PC-3 (cell line): ENCODE results near the gene SVBP. TPM values are rescaled to one million over a fixed set of nuclear protein-coding genes. Genes with fewer than 3 reads are reported as not detected.

Source experiments
- ATAC-seq: fragments of 200-7000 bp; cut with Tn5 transposase; 2 replicates; pipeline ENCODE4 v1.9.1; 2020; ENCODE audit warnings: mild to moderate bottlenecking, moderate library complexity
- BruUV-seq: library from RNA; stranded (reverse); fragments of 400-500 nt; replicated peaks from 2 replicates; lab custom pipeline; 2021; lab: Mats Ljungman, UMichigan
- CTCF ChIA-PET: fragments of 300-600 bp; sonication (Branson Sonifier 250); formaldehyde crosslinking; loops from one replicate; lab custom pipeline; 2022; ENCODE audit warnings: antibody characterized with exemption; lab: Charles Lee
- POLR2A ChIA-PET: fragments of 300-600 bp; sonication (Branson Sonifier 250); formaldehyde crosslinking; loops from one replicate; lab custom pipeline; 2022; ENCODE audit warnings: antibody characterized with exemption; ENCODE audit not compliant: unreplicated experiment; lab: Charles Lee
- DNase-seq: peaks from one replicate; pipeline ENCODE4 v3.0.0-alpha.2; 2015
- H2AFZ ChIP-seq: fragments of 300-600 bp; sonication (generic); 2 replicates; pipeline ENCODE4 v1.6.0; 2016; ENCODE audit warnings: antibody characterized with exemption, low read length
- H3F3A ChIP-seq: fragments of 300-600 bp; sonication (generic); one replicate; pipeline ENCODE4 v1.6.0; 2017; ENCODE audit warnings: antibody characterized with exemption, low read length, control low read depth, mild to moderate bottlenecking; ENCODE audit not compliant: unreplicated experiment
- H3K27ac ChIP-seq: fragments of 300-600 bp; sonication (generic); 2 replicates; pipeline ENCODE4 v1.5.1; 2016; ENCODE audit warnings: mild to moderate bottlenecking, low read length
- H3K27me3 ChIP-seq: fragments of 300-600 bp; sonication (generic); 2 replicates; pipeline ENCODE4 v1.6.1; 2016; ENCODE audit warnings: low read length, mixed read lengths
- H3K36me3 ChIP-seq: fragments of 300-600 bp; sonication (generic); 2 replicates; pipeline ENCODE4 v1.6.1; 2016; ENCODE audit warnings: low read depth, mixed run types, low read length, mixed read lengths
- H3K4me1 ChIP-seq: fragments of 300-600 bp; sonication (generic); 2 replicates; pipeline ENCODE4 v1.5.1; 2016; ENCODE audit warnings: low read length; ENCODE audit not compliant: insufficient read depth
- H3K4me2 ChIP-seq: fragments of 300-600 bp; sonication (generic); 2 replicates; pipeline ENCODE4 v1.6.0; 2016; ENCODE audit warnings: low read length
- H3K4me3 ChIP-seq: fragments of 300-600 bp; sonication (generic); 2 replicates; pipeline ENCODE4 v1.5.1; 2016; ENCODE audit warnings: mild to moderate bottlenecking, low read length, mixed read lengths
- H3K79me2 ChIP-seq: fragments of 300-600 bp; sonication (generic); 2 replicates; pipeline ENCODE4 v1.6.1; 2017; ENCODE audit warnings: low read length, mixed read lengths
- H3K9ac ChIP-seq: fragments of 300-600 bp; sonication (generic); 2 replicates; pipeline ENCODE4 v1.6.0; 2016; ENCODE audit warnings: mild to moderate bottlenecking, low read length
- H3K9me2 ChIP-seq: fragments of 300-600 bp; sonication (generic); replicated peaks from 2 replicates; pipeline ENCODE4 v1.6.1; 2016; ENCODE audit warnings: mixed run types, low read length, mixed read lengths
- H3K9me3 ChIP-seq: fragments of 300-600 bp; sonication (generic); 2 replicates; pipeline ENCODE4 v1.6.1; 2016; ENCODE audit warnings: low read length, mixed read lengths
- H4K20me1 ChIP-seq: fragments of 300-600 bp; sonication (generic); 2 replicates; pipeline ENCODE4 v1.6.1; 2016; ENCODE audit warnings: low read length, mixed read lengths
- EZH2 ChIP-seq: fragments of 300-600 bp; sonication (generic); IDR thresholded peaks from one replicate; pipeline ENCODE4 v1.6.1; 2017; ENCODE audit warnings: antibody characterized with exemption, mild to moderate bottlenecking, low read length; ENCODE audit not compliant: unreplicated experiment
- EZH2phosphoT487 ChIP-seq: fragments of 300-600 bp; sonication (generic); IDR thresholded peaks from 2 replicates; pipeline ENCODE4 v1.6.1; 2018; ENCODE audit warnings: mild to moderate bottlenecking, antibody characterized with exemption, low read length, borderline replicate concordance
- intact Hi-C: fragments of 100-400 bp; cut with micrococcal nuclease; formaldehyde crosslinking; loops from 2 replicates; pipeline ENCODE4 v1.9.0; 2023
- total RNA-seq: library from RNA; depleted of rRNA; stranded (reverse); fragments of >200 nt; gene quantifications from 2 replicates; pipeline ENCODE4 v1.2.3, GENCODE V29; 2014
- TF ChIP-seq, protein P1 (sequence below): fragments of 300-600 bp; sonication (generic); conservative IDR thresholded peaks from 2 replicates; pipeline ENCODE4 v1.5.1; 2017; ENCODE audit warnings: antibody characterized with exemption, low read depth, mild to moderate bottlenecking, low read length

The SVBP gene
- total RNA-seq, 1 experiment from 2014 or later = 39.7 TPM

DNA sequence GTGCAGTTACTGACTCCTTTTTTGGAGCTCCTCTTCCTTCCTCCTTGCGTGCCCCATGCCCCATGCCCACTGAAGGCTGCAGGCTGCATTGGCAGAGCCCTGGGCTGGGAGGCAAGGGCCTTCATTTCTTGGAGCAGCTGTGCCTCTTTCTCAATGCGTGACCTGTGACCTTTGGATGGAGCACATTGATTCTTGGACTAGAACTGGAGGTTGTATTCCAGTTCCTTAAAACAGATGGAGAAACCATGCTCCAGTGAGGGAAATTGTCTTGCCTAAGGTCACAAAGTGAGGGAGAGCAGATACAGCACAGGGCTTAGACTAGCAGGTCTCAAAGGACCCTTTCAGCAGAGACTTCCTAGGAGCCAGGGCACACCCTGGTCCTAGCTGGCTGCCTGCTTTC, 23.4 kb downstream of the SVBP start:
- no TSS peak for BruUV-seq

DNA sequence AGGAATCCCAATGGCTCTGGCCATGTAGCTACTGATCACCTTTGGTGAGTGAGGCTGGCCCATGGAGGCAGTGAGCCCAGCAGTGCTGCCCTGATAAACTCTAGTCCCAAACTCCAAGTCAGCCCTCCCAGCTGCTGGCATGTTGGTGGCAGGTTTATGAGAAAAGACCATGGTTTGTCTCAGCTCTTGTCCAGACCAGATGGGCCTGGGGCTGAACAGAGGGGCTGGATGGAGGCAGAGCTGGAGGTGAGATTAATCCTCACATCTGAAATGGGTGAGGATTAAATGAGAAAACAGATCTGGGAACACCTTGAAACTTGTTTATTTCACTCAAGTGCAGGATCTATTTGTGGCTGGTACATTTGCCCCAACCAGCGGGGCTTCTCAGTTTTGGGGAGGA, 29.2 kb downstream of the SVBP start:
- H3K36me3 ChIP-seq = peaks cover 3% of the 10 kb centered on the region; the same call in 1 of the 2 replicates
- no peak for DNase-seq

More for the DNA sequence above, 23.4 kb downstream of the SVBP start:
- TF ChIP-seq EZH2 = no peak
- no peak for TF ChIP-seq EZH2phosphoT487
- intact Hi-C loops = no loop called here
- no peaks in the 10 kb centered on the region for H3F3A ChIP-seq
- no peak overlapping the region for H3K4me3 ChIP-seq
- no peaks in the 10 kb centered on the region for H3K36me3 ChIP-seq
- POLR2A ChIA-PET = no interaction called here
- DNase-seq = no peak
- H3K4me1 ChIP-seq = no peaks in the 10 kb centered on the region
- H3K9ac ChIP-seq = no peak overlapping the region
- H3K9me2 ChIP-seq = no peaks in the 10 kb centered on the region
- H3K4me2 ChIP-seq = no peak overlapping the region
- no peaks in the 10 kb centered on the region for H3K27me3 ChIP-seq
- no peaks in the 10 kb centered on the region for H3K79me2 ChIP-seq
- no peak overlapping the region for H3K27ac ChIP-seq
- ATAC-seq = no peak
- CTCF ChIA-PET = no interaction called here
- no peaks in the 10 kb centered on the region for H3K9me3 ChIP-seq
- no peak overlapping the region for H2AFZ ChIP-seq
- no peaks in the 10 kb centered on the region for H4K20me1 ChIP-seq

DNA sequence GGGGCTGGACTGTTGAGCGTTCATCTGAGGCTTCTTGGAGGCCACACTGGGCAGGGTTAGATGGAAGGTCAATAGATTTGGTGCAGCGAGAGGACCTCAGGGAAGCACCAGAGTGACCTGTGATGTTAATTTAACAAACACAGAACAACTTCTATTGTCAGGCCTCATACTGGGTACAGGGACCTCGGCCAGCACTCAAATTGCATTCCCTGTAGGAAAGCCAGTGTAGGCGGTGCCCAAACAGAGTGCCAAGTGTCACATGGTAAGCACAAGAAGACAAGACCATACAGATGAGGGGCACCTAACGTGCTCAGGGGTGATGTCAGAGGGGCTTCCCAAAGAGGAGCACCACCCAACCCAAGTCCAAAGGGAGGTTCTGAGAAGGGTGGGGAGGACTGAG, 31.1 kb downstream of the SVBP start:
- Histone ChIP-seq H3K79me2 (no peaks in the 10 kb centered on the region), H3K9me2 (no peaks in the 10 kb centered on the region), H3K36me3 (peaks cover 8% of the 10 kb centered on the region; the same call in 1 of the 2 replicates), H2AFZ (no peak overlapping the region), H3K27ac (no peak overlapping the region), H4K20me1 (no peaks in the 10 kb centered on the region), H3K9me3 (no peaks in the 10 kb centered on the region), H3K9ac (no peak overlapping the region), H3K4me1 (no peaks in the 10 kb centered on the region), H3K27me3 (no peaks in the 10 kb centered on the region), H3K4me2 (no peak overlapping the region), H3F3A (no peaks in the 10 kb centered on the region), H3K4me3 (no peak overlapping the region)
- ChIA-PET POLR2A (no interaction called here), CTCF (no interaction called here)
- ATAC-seq = no peak
- TF ChIP-seq EZH2 (no peak), EZH2phosphoT487 (no peak)
- TF ChIP-seq, protein P1, sequence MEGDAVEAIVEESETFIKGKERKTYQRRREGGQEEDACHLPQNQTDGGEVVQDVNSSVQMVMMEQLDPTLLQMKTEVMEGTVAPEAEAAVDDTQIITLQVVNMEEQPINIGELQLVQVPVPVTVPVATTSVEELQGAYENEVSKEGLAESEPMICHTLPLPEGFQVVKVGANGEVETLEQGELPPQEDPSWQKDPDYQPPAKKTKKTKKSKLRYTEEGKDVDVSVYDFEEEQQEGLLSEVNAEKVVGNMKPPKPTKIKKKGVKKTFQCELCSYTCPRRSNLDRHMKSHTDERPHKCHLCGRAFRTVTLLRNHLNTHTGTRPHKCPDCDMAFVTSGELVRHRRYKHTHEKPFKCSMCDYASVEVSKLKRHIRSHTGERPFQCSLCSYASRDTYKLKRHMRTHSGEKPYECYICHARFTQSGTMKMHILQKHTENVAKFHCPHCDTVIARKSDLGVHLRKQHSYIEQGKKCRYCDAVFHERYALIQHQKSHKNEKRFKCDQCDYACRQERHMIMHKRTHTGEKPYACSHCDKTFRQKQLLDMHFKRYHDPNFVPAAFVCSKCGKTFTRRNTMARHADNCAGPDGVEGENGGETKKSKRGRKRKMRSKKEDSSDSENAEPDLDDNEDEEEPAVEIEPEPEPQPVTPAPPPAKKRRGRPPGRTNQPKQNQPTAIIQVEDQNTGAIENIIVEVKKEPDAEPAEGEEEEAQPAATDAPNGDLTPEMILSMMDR = no peak
- intact Hi-C loops = no loop called here
- no peak for DNase-seq
- no TSS peak for BruUV-seq

More for the DNA sequence above, 29.2 kb downstream of the SVBP start:
- H3K27ac ChIP-seq = no peak overlapping the region
- H3K4me2 ChIP-seq = no peak overlapping the region
- BruUV-seq = no TSS peak
- H3K27me3 ChIP-seq = no peaks in the 10 kb centered on the region
- H3K9me2 ChIP-seq = no peaks in the 10 kb centered on the region
- no peaks in the 10 kb centered on the region for H3K79me2 ChIP-seq
- POLR2A ChIA-PET = no interaction called here
- no peak overlapping the region for H3K9ac ChIP-seq
- no peaks in the 10 kb centered on the region for H3F3A ChIP-seq
- ATAC-seq = no peak
- no peaks in the 10 kb centered on the region for H4K20me1 ChIP-seq
- no peaks in the 10 kb centered on the region for H3K9me3 ChIP-seq
- intact Hi-C loops = no loop called here
- CTCF ChIA-PET = no interaction called here
- H3K4me3 ChIP-seq = no peak overlapping the region
- no peaks in the 10 kb centered on the region for H3K4me1 ChIP-seq
- TF ChIP-seq, protein P1 = no peak
- no peak for TF ChIP-seq EZH2
- no peak for TF ChIP-seq EZH2phosphoT487
- H2AFZ ChIP-seq = no peak overlapping the region
